ENCODE data around the gene SLC6A3.

GRCh38 chr5:1376981-1377380, 68.3 kb downstream of the SLC6A3 start:
- TF ChIP-seq CTCF (IDR thresholded peaks at IDR 0.05 in 8 of 11, conservative IDR thresholded peaks at IDR 0.05 in 3 of 11) (no peak), POLR2A (IDR thresholded peaks at IDR 0.05) (no peak)

All from spleen (tissue), 7 donors.